AG09309 (cell line): ENCODE data around the gene SOX5.

Source experiments
- DNase-seq: peaks from one replicate; pipeline ENCODE4 v3.0.0-alpha.2; 2010; ENCODE audit warnings: low read depth
- H3K4me3 ChIP-seq: 2 replicates; pipeline ENCODE4 v1.5.1; 2011; ENCODE audit warnings: mild to moderate bottlenecking, low read depth, low read length, moderate library complexity; ENCODE audit not compliant: control insufficient read depth
- TF ChIP-seq, protein P1 (sequence below): IDR thresholded peaks from 2 replicates; pipeline ENCODE4 v1.5.1; 2011; ENCODE audit warnings: mild to moderate bottlenecking, low read depth, low read length, inconsistent platforms; ENCODE audit not compliant: insufficient read depth, control insufficient read depth; ENCODE audit errors: missing control alignments

The SOX5 gene

GRCh38 chr12:23704992-23705943 lies 244.2 kb downstream of the SOX5 start:
- TF ChIP-seq, protein P1, sequence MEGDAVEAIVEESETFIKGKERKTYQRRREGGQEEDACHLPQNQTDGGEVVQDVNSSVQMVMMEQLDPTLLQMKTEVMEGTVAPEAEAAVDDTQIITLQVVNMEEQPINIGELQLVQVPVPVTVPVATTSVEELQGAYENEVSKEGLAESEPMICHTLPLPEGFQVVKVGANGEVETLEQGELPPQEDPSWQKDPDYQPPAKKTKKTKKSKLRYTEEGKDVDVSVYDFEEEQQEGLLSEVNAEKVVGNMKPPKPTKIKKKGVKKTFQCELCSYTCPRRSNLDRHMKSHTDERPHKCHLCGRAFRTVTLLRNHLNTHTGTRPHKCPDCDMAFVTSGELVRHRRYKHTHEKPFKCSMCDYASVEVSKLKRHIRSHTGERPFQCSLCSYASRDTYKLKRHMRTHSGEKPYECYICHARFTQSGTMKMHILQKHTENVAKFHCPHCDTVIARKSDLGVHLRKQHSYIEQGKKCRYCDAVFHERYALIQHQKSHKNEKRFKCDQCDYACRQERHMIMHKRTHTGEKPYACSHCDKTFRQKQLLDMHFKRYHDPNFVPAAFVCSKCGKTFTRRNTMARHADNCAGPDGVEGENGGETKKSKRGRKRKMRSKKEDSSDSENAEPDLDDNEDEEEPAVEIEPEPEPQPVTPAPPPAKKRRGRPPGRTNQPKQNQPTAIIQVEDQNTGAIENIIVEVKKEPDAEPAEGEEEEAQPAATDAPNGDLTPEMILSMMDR, result no peak
- no peak for DNase-seq
- no peak overlapping the region for H3K4me3 ChIP-seq

GRCh38 chr12:23703051-23703450 lies 246.4 kb downstream of the SOX5 start:
- TF ChIP-seq, protein P1, result no peak
- H3K4me3 ChIP-seq, result no peak overlapping the region
- no peak for DNase-seq

- TF ChIP-seq, protein P1, result no peak
Observed at GRCh38 chr12:23699031-23699430, 250.4 kb downstream of the SOX5 start.

GRCh38 chr12:23694920-23695319 lies 254.6 kb downstream of the SOX5 start:
- TF ChIP-seq, protein P1, result no peak
- DNase-seq, result no peak
- no peak overlapping the region for H3K4me3 ChIP-seq

More at GRCh38 chr12:23699031-23699430, 250.4 kb downstream of the SOX5 start:
- H3K4me3 ChIP-seq, result no peak overlapping the region
- no peak for DNase-seq

DNA sequence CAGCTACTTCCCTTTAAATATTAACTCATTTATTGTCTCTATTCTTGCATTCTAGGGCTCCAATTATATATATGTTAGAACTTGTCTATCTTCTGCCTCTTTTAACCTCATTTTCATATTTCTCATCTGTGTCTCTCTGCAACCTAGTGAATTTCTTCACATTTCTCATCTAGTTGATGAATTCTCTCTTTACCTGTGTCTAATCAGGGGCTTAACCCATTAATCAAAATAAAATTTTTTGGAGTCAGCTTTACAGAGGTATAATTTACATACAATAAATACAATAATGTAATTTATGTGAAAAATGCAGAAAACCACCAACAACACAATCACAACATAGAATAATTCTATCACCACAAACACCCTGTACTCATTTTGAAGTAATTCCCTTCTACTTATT lies 255.2 kb downstream of the SOX5 start:
- no peak overlapping the region for H3K4me3 ChIP-seq
- TF ChIP-seq, protein P1, result no peak
- no peak for DNase-seq

GRCh38 chr12:23687947-23688346 lies 261.5 kb downstream of the SOX5 start:
- no peak overlapping the region for H3K4me3 ChIP-seq
- TF ChIP-seq, protein P1, result no peak
- no peak for DNase-seq

- no peak for DNase-seq
- TF ChIP-seq, protein P1, result no peak
- no peak overlapping the region for H3K4me3 ChIP-seq
Observed at GRCh38 chr12:23686095-23686494, 263.4 kb downstream of the SOX5 start.
